Measurements from ENCODE around the gene SPON1. TPM values are rescaled to one million over a fixed set of nuclear protein-coding genes. Genes with fewer than 3 reads are reported as not detected.
A peak's percentile ranks its signal among the peaks of the same experiment; 100 is the strongest.

The SPON1 gene
- total RNA-seq, 1 donor from 2014 or later, result 13.2 TPM

DNA sequence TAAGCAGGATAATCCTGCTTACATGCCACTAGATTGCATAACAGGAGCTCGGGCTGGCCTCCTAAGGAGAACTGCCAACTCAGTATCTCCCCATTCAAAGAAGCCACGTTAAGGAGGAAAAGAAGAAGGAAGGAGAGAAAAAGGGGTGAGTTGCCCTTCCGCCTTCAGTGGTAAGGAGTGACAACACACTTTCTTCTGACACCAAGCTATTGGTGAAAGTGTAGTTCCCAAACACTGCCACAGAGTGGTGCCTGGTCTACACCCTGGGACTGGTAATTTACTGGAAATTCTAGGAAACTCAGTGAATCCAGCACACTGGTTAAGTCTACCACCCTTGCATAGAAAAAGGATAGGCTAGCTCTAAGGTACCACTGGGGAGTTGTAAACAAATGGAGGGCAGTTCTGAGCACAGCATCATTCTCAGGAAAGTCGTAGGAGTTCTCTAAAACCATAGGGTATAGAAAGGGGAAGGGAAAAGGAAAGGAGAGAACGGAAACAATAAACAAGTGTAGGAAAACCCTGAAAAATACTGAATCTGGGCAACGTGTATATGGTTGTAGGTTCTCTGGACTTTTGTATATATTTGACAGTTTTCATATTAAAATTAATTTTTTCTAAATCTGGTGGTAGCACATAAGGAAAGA is 338.3 kb downstream of the SPON1 start:
- Mint-ChIP-seq H3K27me3 (ENCODE audit: low read depth) (no peaks in the 10 kb centered on the region), H3K4me3 (no peak overlapping the region), H3K27ac (ENCODE audit: unreplicated experiment) (no peak overlapping the region), H3K36me3 (ENCODE audit: low read depth) (no peaks in the 10 kb centered on the region), H3K9me3 (no peaks in the 10 kb centered on the region), H3K4me1 (peaks cover 17% of the 10 kb centered on the region)
- peak; percentile 78 for TF ChIP-seq CTCF (conservative IDR thresholded peaks at IDR 0.05)
- DNase-seq (ENCODE audit: low read depth, low spot score), result peak; percentile 39

GRCh38 chr11:14304601-14305000 is 342.1 kb downstream of the SPON1 start:
- DNase-seq (ENCODE audit: low read depth, low spot score), result no peak
- Mint-ChIP-seq H3K27ac (ENCODE audit: unreplicated experiment) (no peak overlapping the region), H3K4me3 (no peak overlapping the region), H3K4me1 (peaks cover 22% of the 10 kb centered on the region), H3K27me3 (ENCODE audit: low read depth) (no peaks in the 10 kb centered on the region), H3K36me3 (ENCODE audit: low read depth) (no peaks in the 10 kb centered on the region), H3K9me3 (no peaks in the 10 kb centered on the region)
- TF ChIP-seq CTCF (conservative IDR thresholded peaks at IDR 0.05), result no peak

DNA sequence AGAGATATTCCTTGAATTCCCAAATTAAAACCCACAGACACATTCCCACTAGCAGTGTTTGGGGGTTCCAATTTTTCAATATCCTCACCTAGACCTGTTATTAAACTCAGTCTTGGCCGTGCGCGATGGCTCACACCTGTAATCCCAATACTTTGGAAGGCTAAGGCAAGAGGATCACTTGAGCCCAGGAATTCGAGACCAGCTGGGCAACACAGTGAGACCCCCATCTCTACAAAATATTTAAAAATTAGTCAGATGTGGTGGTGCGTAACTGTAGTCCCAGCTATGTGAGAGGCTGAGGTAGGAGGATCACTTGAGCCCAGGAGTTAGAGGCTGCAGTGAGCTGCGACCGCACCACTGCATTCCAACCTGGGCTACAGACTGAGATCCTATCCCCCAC is 343.1 kb downstream of the SPON1 start:
- H3K9me3 Mint-ChIP-seq, result no peaks in the 10 kb centered on the region
- H3K4me3 Mint-ChIP-seq, result no peak overlapping the region
- peaks cover 22% of the 10 kb centered on the region for H3K4me1 Mint-ChIP-seq
- no peak for TF ChIP-seq CTCF (conservative IDR thresholded peaks at IDR 0.05)
- no peak overlapping the region for H3K27ac Mint-ChIP-seq (ENCODE audit: unreplicated experiment)
- H3K27me3 Mint-ChIP-seq (ENCODE audit: low read depth), result no peaks in the 10 kb centered on the region
- no peaks in the 10 kb centered on the region for H3K36me3 Mint-ChIP-seq (ENCODE audit: low read depth)
- no peak for DNase-seq (ENCODE audit: low read depth, low spot score)

DNA sequence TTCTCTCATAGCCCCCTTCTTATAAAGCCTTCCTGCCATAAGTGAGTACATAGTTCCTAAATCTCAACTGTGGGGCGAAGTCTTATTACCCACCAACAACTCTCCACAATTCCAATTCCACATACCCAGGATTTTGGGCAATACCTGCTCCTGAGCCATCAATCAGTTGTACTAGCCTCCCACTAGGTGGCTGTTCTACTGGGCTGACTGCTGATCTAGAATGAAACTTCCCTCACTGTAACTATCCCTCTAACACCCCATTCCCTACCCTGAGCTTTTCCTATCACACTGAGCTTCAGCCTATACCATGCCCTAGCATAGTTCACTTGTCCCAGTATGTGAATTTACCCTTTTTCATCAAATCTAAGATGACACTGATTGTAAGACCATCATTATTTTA is 344.0 kb downstream of the SPON1 start:
- no peaks in the 10 kb centered on the region for H3K27me3 Mint-ChIP-seq (ENCODE audit: low read depth)
- H3K9me3 Mint-ChIP-seq, result no peaks in the 10 kb centered on the region
- TF ChIP-seq CTCF (conservative IDR thresholded peaks at IDR 0.05), result no peak
- no peaks in the 10 kb centered on the region for H3K36me3 Mint-ChIP-seq (ENCODE audit: low read depth)
- DNase-seq (ENCODE audit: low read depth, low spot score), result no peak
- peaks cover 22% of the 10 kb centered on the region for H3K4me1 Mint-ChIP-seq
- H3K4me3 Mint-ChIP-seq, result no peak overlapping the region
- H3K27ac Mint-ChIP-seq (ENCODE audit: unreplicated experiment), result no peak overlapping the region

- Mint-ChIP-seq H3K4me3 (no peak overlapping the region), H3K27me3 (ENCODE audit: low read depth) (no peaks in the 10 kb centered on the region), H3K36me3 (ENCODE audit: low read depth) (no peaks in the 10 kb centered on the region), H3K9me3 (no peaks in the 10 kb centered on the region), H3K27ac (ENCODE audit: unreplicated experiment) (no peak overlapping the region), H3K4me1 (peaks cover 22% of the 10 kb centered on the region)
- no peak for DNase-seq (ENCODE audit: low read depth, low spot score)
- TF ChIP-seq CTCF (conservative IDR thresholded peaks at IDR 0.05), result peak; percentile 66
These were observed 345.8 kb downstream of the SPON1 start for GRCh38 chr11:14308114-14308896.

All from neural crest cell (in vitro differentiated cells).